ENCODE measurements around the gene SSMEM1. TPM values are rescaled to one million over a fixed set of nuclear protein-coding genes. Genes with fewer than 3 reads are reported as not detected.

SSMEM1 gene
- total RNA-seq, 4 donors from 2014 or later = not detected

GRCh38 chr7:130213828-130214227 is 6.2 kb downstream of the SSMEM1 start:
- intact Hi-C loops (cut with DNase I; ENCODE audit: low total_unique reads) = no loop called here
- WGBS, 2 donors = 69 to 97% methylated on average over 1 of the region's 1 CpG

GRCh38 chr7:130216025-130216424 is 8.4 kb downstream of the SSMEM1 start:
- DNase-seq (ENCODE audit: low spot score in 2 of 2) = no peak
- TF ChIP-seq CTCF (IDR thresholded peaks at IDR 0.05) = no peak
- TF ChIP-seq POLR2A (IDR thresholded peaks at IDR 0.05) = no peak
- WGBS, 2 donors = 92 to 93% methylated on average over 9 of the region's 9 CpGs
- intact Hi-C loops (cut with DNase I; ENCODE audit: low total_unique reads) = no loop called here
- no peak overlapping the region for H3K4me3 ChIP-seq (ENCODE audit: low read depth, poor library complexity, severe bottlenecking)

More at GRCh38 chr7:130213828-130214227, 6.2 kb downstream of the SSMEM1 start:
- TF ChIP-seq POLR2A (IDR thresholded peaks at IDR 0.05) (no peak), CTCF (IDR thresholded peaks at IDR 0.05) (no peak)
- no peak for DNase-seq (ENCODE audit: low spot score in 2 of 2)
- no peak overlapping the region for H3K4me3 ChIP-seq (ENCODE audit: low read depth, poor library complexity, severe bottlenecking)

GRCh38 chr7:130216750-130217149 is 9.1 kb downstream of the SSMEM1 start:
- intact Hi-C loops (cut with DNase I; ENCODE audit: low total_unique reads) = no loop called here
- no peak for DNase-seq (ENCODE audit: low spot score in 2 of 2)
- WGBS, 2 donors = 83 to 90% methylated on average over 1 of the region's 1 CpG
- no peak overlapping the region for H3K4me3 ChIP-seq (ENCODE audit: low read depth, poor library complexity, severe bottlenecking)
- TF ChIP-seq CTCF (IDR thresholded peaks at IDR 0.05) (no peak), POLR2A (IDR thresholded peaks at IDR 0.05) (no peak)

- 90 to 92% methylated on average over 5 of the region's 5 CpGs for WGBS, 2 donors
- DNase-seq (ENCODE audit: low spot score in 2 of 2) = no peak
- no peak for TF ChIP-seq POLR2A (IDR thresholded peaks at IDR 0.05)
- TF ChIP-seq CTCF (IDR thresholded peaks at IDR 0.05) = no peak
- no peak overlapping the region for H3K4me3 ChIP-seq (ENCODE audit: low read depth, poor library complexity, severe bottlenecking)
- intact Hi-C loops (cut with DNase I; ENCODE audit: low total_unique reads) = no loop called here
Observed at GRCh38 chr7:130218806-130219620, 11.4 kb downstream of the SSMEM1 start.

GRCh38 chr7:130219871-130220270 is 12.2 kb downstream of the SSMEM1 start:
- intact Hi-C loops (cut with DNase I; ENCODE audit: low total_unique reads) = no loop called here
- DNase-seq (ENCODE audit: low spot score in 2 of 2) = no peak
- 95% methylated on average over 9 of the region's 9 CpGs for WGBS, 2 donors
- H3K4me3 ChIP-seq (ENCODE audit: low read depth, poor library complexity, severe bottlenecking) = no peak overlapping the region
- TF ChIP-seq CTCF (IDR thresholded peaks at IDR 0.05) = no peak
- TF ChIP-seq POLR2A (IDR thresholded peaks at IDR 0.05) = no peak

- no peak overlapping the region for H3K4me3 ChIP-seq (ENCODE audit: low read depth, poor library complexity, severe bottlenecking)
- TF ChIP-seq POLR2A (IDR thresholded peaks at IDR 0.05) (no peak), CTCF (IDR thresholded peaks at IDR 0.05) (no peak)
- no peak for DNase-seq (ENCODE audit: low spot score in 2 of 2)
- WGBS, 2 donors = 86 to 90% methylated on average over 4 of the region's 4 CpGs
- intact Hi-C loops (cut with DNase I; ENCODE audit: low total_unique reads) = no loop called here
Observed at GRCh38 chr7:130221746-130222145, 14.1 kb downstream of the SSMEM1 start.

Measured in lower leg skin (tissue), 4 donors.